Measurements from ENCODE around the gene RPL38. TPM values are rescaled to one million over a fixed set of nuclear protein-coding genes. Genes with fewer than 3 reads are reported as not detected.
"Not testable (repeated sequence)": the region's sequence is repeated elsewhere in the genome, so short reads cannot be mapped to it uniquely, and the experiment has no call there.

RPL38 gene
- total RNA-seq, 2 experiments from 2014 or later: 1,434 to 1,464 TPM

- ChIA-PET POLR2A (no interaction called here), CTCF (no interaction called here)
These were observed 22.1 kb upstream of the RPL38 start for GRCh38 chr17:74181341-74181740.

DNA sequence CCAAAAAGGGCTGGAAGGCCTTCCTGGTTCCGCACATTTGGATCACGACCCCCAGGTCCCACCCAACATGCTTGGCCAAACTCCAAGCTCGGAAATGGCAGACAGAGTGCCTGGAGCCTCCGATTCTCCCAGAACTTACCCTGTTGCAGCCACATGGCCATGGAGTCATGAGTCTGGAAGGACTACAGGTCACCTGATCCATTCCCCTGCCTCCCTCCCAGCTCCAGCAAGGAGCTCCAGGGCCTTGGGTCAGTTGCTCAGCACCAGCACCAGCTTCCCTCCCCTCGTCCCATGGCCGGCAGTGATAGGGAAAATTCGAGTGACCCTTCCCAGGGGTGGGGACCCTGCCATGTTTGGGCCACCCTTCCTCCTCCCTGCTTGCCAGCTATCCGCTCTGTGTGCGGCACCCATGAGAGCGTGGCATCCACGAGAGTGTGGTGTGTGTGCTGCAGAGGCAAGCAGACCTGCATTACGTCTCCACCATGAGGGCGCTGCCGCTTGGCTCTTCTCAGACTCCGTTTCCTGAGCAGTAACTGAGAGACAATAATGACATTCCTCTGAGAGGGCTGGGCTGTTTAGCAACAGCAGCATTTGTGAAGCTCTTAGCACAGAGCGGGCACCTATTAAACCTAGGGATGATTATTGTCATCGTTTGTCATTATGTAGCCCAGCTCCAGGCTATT is 21.3 kb upstream of the RPL38 start:
- ChIA-PET CTCF (no interaction called here), POLR2A (no interaction called here)

DNA sequence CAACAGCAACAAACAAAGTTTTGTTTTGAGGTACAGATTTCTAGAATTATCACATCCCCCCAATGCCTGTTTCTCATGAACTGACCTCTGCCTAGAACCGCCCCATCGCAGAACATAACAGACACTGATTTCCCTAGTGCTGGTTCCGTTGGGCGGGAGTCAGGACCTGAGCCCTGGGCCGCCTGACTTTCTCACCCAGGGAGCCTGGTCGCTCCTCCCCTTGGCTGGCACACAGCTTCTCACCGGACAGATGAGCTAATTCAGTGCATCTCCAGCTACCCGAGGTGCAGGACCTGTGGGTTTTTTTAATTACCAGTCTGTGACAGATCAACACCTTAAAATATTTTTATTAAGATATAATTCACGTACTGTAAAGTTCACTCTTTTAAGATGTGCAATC is 20.1 kb upstream of the RPL38 start:
- ChIA-PET POLR2A (no interaction called here), CTCF (no interaction called here)

DNA sequence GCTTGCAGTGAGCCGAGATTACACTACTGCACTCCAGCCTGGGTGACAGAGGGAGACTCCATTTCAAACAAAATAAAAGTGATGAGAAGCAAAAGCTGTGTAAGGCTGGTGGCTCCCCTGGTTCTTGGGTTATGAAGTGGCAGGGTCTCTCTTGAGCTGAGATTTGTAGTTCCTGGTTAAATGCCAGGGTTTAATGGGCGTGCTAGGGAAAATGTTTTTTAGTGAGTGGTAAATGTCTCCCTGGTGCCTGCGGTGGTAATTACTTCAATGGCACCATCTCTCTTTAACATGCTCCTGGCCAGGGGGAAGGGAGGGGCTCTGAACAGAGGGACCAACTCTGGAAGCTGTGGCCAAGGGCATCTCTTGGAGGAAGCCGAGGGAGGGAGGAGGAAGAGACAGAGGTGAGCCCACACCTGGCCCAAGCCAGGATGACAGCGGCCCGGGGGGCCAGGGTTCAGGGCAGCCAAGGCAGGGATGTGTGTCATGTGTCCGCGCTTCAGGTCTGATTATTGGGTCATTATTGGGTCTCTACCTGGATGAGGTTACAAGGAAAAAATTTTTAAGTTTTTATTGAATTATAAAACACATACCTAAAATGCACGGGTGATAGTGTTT is 17.8 kb upstream of the RPL38 start:
- POLR2A ChIA-PET: no interaction called here
- CTCF ChIA-PET: no interaction called here

DNA sequence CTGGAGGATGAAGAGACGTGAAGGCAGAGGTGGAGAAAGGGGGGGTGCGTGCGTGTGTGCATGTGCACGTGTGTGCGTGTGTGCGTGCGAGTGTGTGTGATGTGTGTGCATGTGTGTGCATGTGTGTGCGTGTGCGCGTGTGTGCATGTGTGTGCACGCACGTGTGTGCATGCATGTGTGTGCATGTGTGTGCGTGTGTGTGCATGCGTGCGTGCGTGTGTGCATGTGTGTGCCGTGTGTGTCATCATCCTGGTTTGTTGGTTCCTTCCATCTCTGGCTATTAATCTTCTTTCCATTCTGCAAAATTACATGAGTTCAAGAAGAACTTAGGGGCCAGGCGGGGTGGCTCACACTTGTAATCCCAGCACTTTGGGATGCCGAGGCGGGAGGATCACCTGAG is 17.0 kb upstream of the RPL38 start:
- ChIA-PET POLR2A (no interaction called here), CTCF (no interaction called here)

- CTCF ChIA-PET: interaction anchor here (0.9 kb wide), 1 partner anchor 12 kb away, joined by 3 read pairs; no protein-coding TSS in a partner anchor
- POLR2A ChIA-PET: no interaction called here
These were observed 15.7 kb upstream of the RPL38 start for GRCh38 chr17:74187761-74188160.

GRCh38 chr17:74188687-74189086 is 14.8 kb upstream of the RPL38 start:
- POLR2A ChIA-PET: not testable (repeated sequence)

GRCh38 chr17:74190154-74190553 is 13.3 kb upstream of the RPL38 start:
- POLR2A ChIA-PET: no interaction called here
- CTCF ChIA-PET: interaction anchor here (1.1 to 2.6 kb wide), 2 partner anchors 10 to 13 kb away, joined by 3 to 18 read pairs; no protein-coding TSS in a partner anchor

More at GRCh38 chr17:74188687-74189086, 14.8 kb upstream of the RPL38 start:
- CTCF ChIA-PET: not testable (repeated sequence)

GRCh38 chr17:74190807-74191406 is 12.6 kb upstream of the RPL38 start:
- ChIA-PET POLR2A (no interaction called here), CTCF (interaction anchor here (0.9 to 2.6 kb wide), 2 partner anchors 10 to 13 kb away, joined by 3 to 18 read pairs; no protein-coding TSS in a partner anchor)

- CTCF ChIA-PET: no interaction called here
These were observed 10.3 kb upstream of the RPL38 start for GRCh38 chr17:74192950-74193781.

DNA sequence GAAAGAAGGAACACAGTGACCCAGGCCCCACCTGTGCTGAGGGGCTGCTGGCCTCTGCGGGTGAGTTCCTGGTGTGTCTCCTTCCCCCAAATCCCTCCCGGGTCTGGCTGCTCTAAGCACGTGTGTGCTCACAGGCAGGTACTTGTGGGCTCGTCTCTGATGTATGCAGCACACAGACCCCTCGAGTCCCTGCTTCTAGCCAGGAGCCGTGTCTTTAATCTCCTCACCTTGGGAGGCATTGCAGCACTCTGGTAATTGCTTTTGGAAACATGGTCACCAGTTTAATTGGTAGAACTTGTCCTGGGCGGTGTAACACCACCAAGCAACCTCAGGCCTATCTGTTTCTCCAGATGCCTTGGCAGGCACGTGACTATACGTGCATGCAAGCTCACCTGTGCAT is 8.8 kb upstream of the RPL38 start:
- ChIA-PET POLR2A (no interaction called here), CTCF (interaction anchor here (1.1 kb wide), 1 partner anchor 18 kb away, joined by 3 read pairs; no protein-coding TSS in a partner anchor)

More at GRCh38 chr17:74192950-74193781, 10.3 kb upstream of the RPL38 start:
- POLR2A ChIA-PET: no interaction called here

DNA sequence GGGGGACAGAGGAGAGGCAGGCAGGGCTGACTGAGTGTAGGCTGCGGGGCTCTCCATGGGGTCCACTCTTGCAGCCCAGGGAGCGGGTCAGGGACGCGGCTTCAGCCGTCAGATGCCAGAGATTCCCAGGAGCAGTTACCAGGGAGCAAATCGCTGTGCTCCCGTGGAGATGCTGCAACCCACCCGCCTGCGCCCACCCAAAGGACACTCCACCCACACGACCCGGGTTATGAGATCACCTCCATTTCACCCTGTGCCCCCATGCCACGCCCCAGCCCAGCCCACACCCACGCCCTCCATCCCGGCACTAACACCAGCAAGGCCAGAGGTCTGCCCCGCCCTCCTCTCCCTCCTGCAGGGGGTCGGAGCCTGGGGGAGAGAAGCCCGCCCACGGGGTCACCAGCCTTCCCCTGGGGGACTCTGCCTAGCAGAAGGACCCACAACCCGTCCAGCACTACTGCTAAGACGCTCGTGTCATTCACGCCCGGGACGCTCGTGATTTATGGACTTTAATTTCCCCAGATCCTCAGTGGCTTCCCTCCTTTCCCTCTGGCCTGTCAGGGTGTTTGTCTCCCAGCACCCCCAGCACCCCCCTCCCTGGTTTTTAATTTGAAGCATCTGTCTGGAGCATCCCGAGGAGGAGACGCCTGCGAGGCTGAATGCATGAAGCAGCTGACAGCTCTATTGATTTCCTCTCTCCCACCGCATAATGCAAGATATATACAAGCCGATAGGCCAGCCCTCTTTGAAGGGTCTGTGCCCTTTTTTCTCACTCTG is 6.7 kb upstream of the RPL38 start:
- ChIA-PET POLR2A (interaction anchor here (0.7 kb wide), 1 partner anchor 986 kb away, joined by 3 read pairs; no protein-coding TSS in a partner anchor), CTCF (interaction anchor here (0.6 kb wide), 1 partner anchor 1090 kb away, joined by 5 read pairs; no protein-coding TSS in a partner anchor)

GRCh38 chr17:74197801-74198200 is 5.7 kb upstream of the RPL38 start:
- CTCF ChIA-PET: no interaction called here
- POLR2A ChIA-PET: interaction anchor here (0.7 kb wide), 1 partner anchor 987 kb away, joined by 3 read pairs; no protein-coding TSS in a partner anchor

- CTCF ChIA-PET: interaction anchor here (0.8 to 1.5 kb wide), 3 partner anchors 13 to 22 kb away, joined by 3 to 6 read pairs (median 6); partner anchors contain the start of gene TTYH2
- POLR2A ChIA-PET: no interaction called here
These were observed 4.8 kb upstream of the RPL38 start for GRCh38 chr17:74198694-74199093.

- CTCF ChIA-PET: interaction anchor here (0.7 to 2.8 kb wide), 8 partner anchors 9 to 97 kb away, joined by 3 to 18 read pairs (median 4); partner anchors contain the start of gene TTYH2
- POLR2A ChIA-PET: no interaction called here
These were observed 4.0 kb upstream of the RPL38 start for GRCh38 chr17:74199306-74200092.

DNA sequence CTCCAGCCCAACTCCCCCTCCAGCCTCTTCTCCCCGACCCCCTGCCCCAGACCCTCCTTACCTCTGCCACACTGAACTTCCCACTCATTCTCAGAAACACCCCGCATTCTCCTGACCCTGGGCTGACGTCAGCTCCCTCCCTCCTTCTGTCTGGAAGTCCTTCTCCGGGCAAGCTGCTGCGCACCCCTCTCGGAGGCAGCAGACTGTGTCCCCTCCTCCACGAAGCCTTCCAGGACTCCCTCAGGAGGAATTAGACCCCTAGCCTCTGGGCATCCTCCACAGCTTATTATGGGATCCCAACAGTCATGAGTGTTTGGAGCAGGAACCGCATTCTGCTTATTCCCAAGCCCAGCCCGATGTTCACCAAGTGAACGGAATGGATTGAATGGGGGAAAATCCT is 3.4 kb upstream of the RPL38 start:
- POLR2A ChIA-PET: no interaction called here
- CTCF ChIA-PET: interaction anchor here (0.6 to 2.8 kb wide), 8 partner anchors 9 to 101 kb away, joined by 3 to 18 read pairs (median 4); partner anchors contain the start of gene TTYH2

- ChIA-PET CTCF (interaction anchor here (2.8 kb wide), 1 partner anchor 11 kb away, joined by 18 read pairs; no protein-coding TSS in a partner anchor), POLR2A (no interaction called here)
These were observed 2.2 kb upstream of the RPL38 start for GRCh38 chr17:74201250-74201649.

GRCh38 chr17:74201948-74202347 is 1.5 kb upstream of the RPL38 start:
- POLR2A ChIA-PET: no interaction called here
- CTCF ChIA-PET: interaction anchor here (0.8 to 2.8 kb wide), 2 partner anchors 11 to 12 kb away, joined by 3 to 18 read pairs; partner anchors contain the start of gene TTYH2

Data from activated CD8-positive, alpha-beta memory T cell treated with anti-CD3 and anti-CD28 coated beads for 36 hours (primary cell).